BLaER1 (cell line): ENCODE results near the gene MYCBP.

Source experiments
- H3K27ac ChIP-seq: shearing (Covaris generic); formaldehyde crosslinking; 2 replicates; pipeline ENCODE4 v1.8.1; 2022
- H3K27me3 ChIP-seq: shearing (Covaris generic); formaldehyde crosslinking; 2 replicates; pipeline ENCODE4 v1.8.1; 2022
- H3K36me3 ChIP-seq: shearing (Covaris generic); formaldehyde crosslinking; 2 replicates; pipeline ENCODE4 v1.8.1; 2022
- H3K4me1 ChIP-seq: shearing (Covaris generic); formaldehyde crosslinking; 2 replicates; pipeline ENCODE4 v1.8.1; 2022
- H3K4me2 ChIP-seq: shearing (Covaris generic); formaldehyde crosslinking; 2 replicates; pipeline ENCODE4 v1.8.1; 2022
- H3K4me3 ChIP-seq: shearing (Covaris generic); formaldehyde crosslinking; 2 replicates; pipeline ENCODE4 v1.8.1; 2022
- H3K9ac ChIP-seq: shearing (Covaris generic); formaldehyde crosslinking; 2 replicates; pipeline ENCODE4 v1.8.1; 2022
- H3K9me3 ChIP-seq: shearing (Covaris generic); formaldehyde crosslinking; 2 replicates; pipeline ENCODE4 v1.8.1; 2022
- H4K20me1 ChIP-seq: shearing (Covaris generic); formaldehyde crosslinking; 2 replicates; pipeline ENCODE4 v1.8.1; 2022
- Cebpa-rat ChIP-seq: shearing (Covaris generic); IDR thresholded peaks from 2 replicates; pipeline ENCODE4 v1.8.1; 2022

Gene MYCBP

DNA sequence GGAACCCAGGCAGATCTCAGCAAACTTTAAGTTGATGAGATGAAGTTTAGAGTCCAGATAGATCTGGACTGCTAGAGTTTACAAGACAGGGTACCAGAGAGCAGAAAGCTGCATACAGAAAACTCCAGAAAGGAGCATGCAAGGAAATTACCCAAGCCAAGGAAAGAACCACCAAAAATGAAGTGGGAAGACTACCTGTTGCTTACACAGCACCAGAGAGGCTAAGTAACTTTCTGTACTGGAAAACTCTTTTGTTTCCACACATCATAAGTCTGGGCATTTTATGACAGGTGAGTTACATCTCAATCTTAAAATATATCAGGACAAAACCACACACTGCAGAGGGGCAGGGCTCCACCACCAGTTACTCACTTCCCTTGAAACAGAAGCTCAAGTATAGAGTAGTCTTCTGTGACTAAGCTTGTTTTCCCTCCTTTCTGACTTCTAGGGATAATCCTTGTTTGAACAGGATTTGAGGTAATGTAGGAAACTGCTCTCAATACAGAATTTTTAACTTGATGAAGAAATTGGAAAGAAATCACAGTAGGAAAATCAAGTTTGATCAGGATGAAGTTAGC is 25.6 kb upstream of the MYCBP start:
- Histone ChIP-seq H3K4me2 (no peak overlapping the region), H3K4me1 (no peaks in the 10 kb centered on the region), H3K36me3 (no peaks in the 10 kb centered on the region), H3K27me3 (no peaks in the 10 kb centered on the region), H3K9ac (no peak overlapping the region), H3K9me3 (no peaks in the 10 kb centered on the region), H4K20me1 (no peaks in the 10 kb centered on the region), H3K27ac (no peak overlapping the region), H3K4me3 (no peak overlapping the region)
- TF ChIP-seq Cebpa-rat = no peak

DNA sequence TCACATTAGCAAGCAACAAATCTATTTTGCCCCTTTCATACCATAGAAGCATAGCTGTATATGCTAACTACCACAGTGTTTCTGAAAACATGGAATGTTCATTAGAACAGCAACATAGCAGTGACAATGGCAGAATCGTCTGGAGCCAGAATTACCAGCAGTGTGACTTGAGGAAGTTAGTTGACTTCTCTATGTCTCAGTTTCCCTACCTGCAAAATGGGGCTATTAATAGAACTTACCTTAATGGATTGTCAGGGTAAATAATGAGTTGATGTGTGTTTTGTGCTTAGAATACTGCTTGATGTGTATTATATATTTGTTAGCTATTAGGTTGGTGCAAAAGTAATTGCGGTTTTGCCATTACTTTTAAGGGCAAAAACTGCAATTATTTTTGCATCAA is 23.0 kb upstream of the MYCBP start:
- Histone ChIP-seq H3K4me2 (no peak overlapping the region), H3K4me3 (no peak overlapping the region), H3K36me3 (no peaks in the 10 kb centered on the region), H3K27ac (no peak overlapping the region), H3K4me1 (no peaks in the 10 kb centered on the region), H3K9me3 (no peaks in the 10 kb centered on the region), H3K9ac (no peak overlapping the region), H3K27me3 (no peaks in the 10 kb centered on the region), H4K20me1 (no peaks in the 10 kb centered on the region)
- TF ChIP-seq Cebpa-rat = no peak

DNA sequence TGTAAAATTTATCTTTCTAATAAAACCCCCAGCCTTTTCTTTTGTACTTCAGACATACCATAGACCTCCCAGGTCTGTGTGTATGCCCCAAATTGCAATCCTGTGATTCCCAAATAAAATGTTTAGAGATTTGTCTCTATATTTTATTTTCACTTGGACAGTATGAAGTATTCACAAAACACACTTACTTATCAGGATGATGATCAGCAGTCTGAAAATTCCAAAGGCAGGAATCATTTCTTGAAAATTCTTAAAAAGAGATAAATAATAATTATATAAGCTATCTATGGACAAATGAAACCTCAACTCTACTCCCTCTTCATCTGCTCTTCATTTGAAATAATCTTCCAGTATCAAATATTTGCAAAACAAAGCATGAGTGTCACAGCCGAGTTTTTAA is 19.8 kb upstream of the MYCBP start:
- TF ChIP-seq Cebpa-rat = no peak
- Histone ChIP-seq H3K9me3 (no peaks in the 10 kb centered on the region), H4K20me1 (no peaks in the 10 kb centered on the region), H3K27ac (no peak overlapping the region), H3K9ac (no peak overlapping the region), H3K27me3 (no peaks in the 10 kb centered on the region), H3K4me2 (no peak overlapping the region), H3K36me3 (no peaks in the 10 kb centered on the region), H3K4me3 (no peak overlapping the region), H3K4me1 (peaks cover 7% of the 10 kb centered on the region; the same call in 1 of the 2 replicates)

GRCh38 chr1:38891753-38892152 is 18.6 kb upstream of the MYCBP start:
- Histone ChIP-seq H3K27me3 (no peaks in the 10 kb centered on the region), H3K27ac (no peak overlapping the region), H4K20me1 (no peaks in the 10 kb centered on the region), H3K9ac (no peak overlapping the region), H3K36me3 (no peaks in the 10 kb centered on the region), H3K4me3 (no peak overlapping the region), H3K4me1 (peaks cover 7% of the 10 kb centered on the region; the same call in 1 of the 2 replicates), H3K4me2 (no peak overlapping the region), H3K9me3 (no peaks in the 10 kb centered on the region)
- no peak for TF ChIP-seq Cebpa-rat

GRCh38 chr1:38889589-38889988 is 16.4 kb upstream of the MYCBP start:
- H3K4me1 ChIP-seq = peaks cover 7% of the 10 kb centered on the region; the same call in 1 of the 2 replicates
- TF ChIP-seq Cebpa-rat = no peak

GRCh38 chr1:38888423-38889333 is 15.5 kb upstream of the MYCBP start:
- Histone ChIP-seq H3K27me3 (no peaks in the 10 kb centered on the region), H3K4me3 (no peak overlapping the region), H3K36me3 (no peaks in the 10 kb centered on the region), H3K9me3 (no peaks in the 10 kb centered on the region), H4K20me1 (no peaks in the 10 kb centered on the region), H3K27ac (no peak overlapping the region), H3K9ac (no peak overlapping the region), H3K4me1 (peaks cover 7% of the 10 kb centered on the region; the same call in 1 of the 2 replicates), H3K4me2 (no peak overlapping the region)
- no peak for TF ChIP-seq Cebpa-rat

More at GRCh38 chr1:38889589-38889988, 16.4 kb upstream of the MYCBP start:
- Histone ChIP-seq H4K20me1 (no peaks in the 10 kb centered on the region), H3K27me3 (no peaks in the 10 kb centered on the region), H3K4me2 (no peak overlapping the region), H3K4me3 (no peak overlapping the region), H3K27ac (no peak overlapping the region), H3K36me3 (no peaks in the 10 kb centered on the region), H3K9me3 (no peaks in the 10 kb centered on the region), H3K9ac (no peak overlapping the region)

DNA sequence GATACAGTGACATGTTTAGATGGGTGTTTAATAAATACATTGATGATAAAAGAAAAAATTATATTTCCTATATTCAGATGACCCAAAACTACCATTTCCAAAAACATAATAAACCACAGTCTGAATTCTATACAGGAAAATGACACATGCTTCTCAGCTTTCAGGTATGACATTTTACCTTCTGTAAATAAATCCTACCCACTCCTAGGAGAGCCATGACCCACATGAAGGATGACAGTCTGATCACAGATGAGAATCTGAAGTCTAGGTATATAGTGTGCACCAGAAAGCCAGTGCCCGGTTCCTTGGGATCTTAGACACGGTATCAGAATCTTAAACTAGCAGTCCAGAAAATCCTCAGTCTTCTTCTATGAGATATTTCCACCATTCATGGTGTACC is 11.9 kb upstream of the MYCBP start:
- Histone ChIP-seq H3K4me1 (peaks cover 2% of the 10 kb centered on the region; the same call in 1 of the 2 replicates), H3K9ac (no peak overlapping the region), H3K4me3 (no peak overlapping the region), H4K20me1 (no peaks in the 10 kb centered on the region), H3K9me3 (no peaks in the 10 kb centered on the region), H3K27me3 (no peaks in the 10 kb centered on the region), H3K4me2 (no peak overlapping the region), H3K27ac (no peak overlapping the region), H3K36me3 (no peaks in the 10 kb centered on the region)
- no peak for TF ChIP-seq Cebpa-rat

DNA sequence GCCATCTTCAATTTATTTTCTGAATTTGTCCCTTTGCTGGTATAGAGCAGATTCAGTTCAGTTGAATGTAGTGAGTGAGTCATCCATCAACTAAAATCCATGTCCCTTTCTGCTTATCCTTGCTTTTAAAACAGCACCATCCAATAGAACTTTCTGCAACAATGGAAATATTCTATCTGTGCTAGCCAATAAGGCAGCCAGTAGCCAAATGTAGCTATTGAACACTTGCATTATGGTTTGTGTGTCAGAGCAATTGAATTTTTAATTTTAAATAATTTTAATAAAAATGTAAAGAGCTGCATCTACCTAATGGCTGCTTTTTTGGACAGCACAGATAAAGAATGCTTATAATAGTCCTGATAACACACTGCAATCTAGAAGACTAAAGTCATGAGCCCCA is 8.3 kb upstream of the MYCBP start, which contains the start of gene GJA9:
GJA9 (minus strand) TSS at position 101 of the 400 bp plus-strand sequence. CDS start 5,489 bp downstream, outside the sequence.
- no peak within 1 kb of the TSS for H3K27ac ChIP-seq
- no peaks in the 10 kb centered on the region for H3K36me3 ChIP-seq
- no peaks in the 10 kb centered on the region for H3K4me1 ChIP-seq
- no peaks in the 10 kb centered on the region for H3K27me3 ChIP-seq
- no peak within 1 kb of the TSS for H3K4me3 ChIP-seq
- no peaks in the 10 kb centered on the region for H3K9me3 ChIP-seq
- no peak within 1 kb of the TSS for H3K9ac ChIP-seq
- no peaks in the 10 kb centered on the region for H4K20me1 ChIP-seq
- TF ChIP-seq Cebpa-rat = no peak
- H3K4me2 ChIP-seq = no peak within 1 kb of the TSS

DNA sequence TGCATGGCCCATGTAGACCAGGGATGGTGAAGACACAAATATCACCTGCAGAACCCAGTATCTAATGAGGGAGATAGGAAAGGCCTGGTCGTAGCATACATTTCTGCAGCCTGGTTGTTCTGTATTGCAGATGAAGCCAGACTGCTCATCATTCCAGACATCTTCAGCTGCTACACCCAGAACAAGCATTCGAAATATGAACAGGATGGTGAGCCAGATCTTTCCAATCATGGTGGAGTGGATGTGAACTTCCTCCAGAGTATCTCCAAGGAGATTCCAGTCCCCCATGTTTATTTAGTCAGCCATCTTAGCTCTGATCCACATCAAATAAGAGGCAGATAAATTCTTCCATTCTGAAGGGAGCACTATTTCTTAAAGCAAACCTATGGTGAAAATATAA is 2.7 kb upstream of the MYCBP start:
- Histone ChIP-seq H3K4me3 (no peak overlapping the region), H3K4me1 (peaks cover 27% of the 10 kb centered on the region), H3K9me3 (no peaks in the 10 kb centered on the region), H4K20me1 (peaks cover 15% of the 10 kb centered on the region; the same call in 1 of the 2 replicates), H3K4me2 (no peak overlapping the region), H3K27ac (no peak overlapping the region), H3K9ac (no peak overlapping the region), H3K27me3 (no peaks in the 10 kb centered on the region), H3K36me3 (no peaks in the 10 kb centered on the region)
- TF ChIP-seq Cebpa-rat = no peak
